AG04449 (cell line): ENCODE data around the gene FAM47A.

ENCODE experiments used
- CTCF ChIA-PET: fragments of 350-600 bp; formaldehyde crosslinking; extraction: SDS; loops from one replicate; lab custom pipeline; 2021; ENCODE audit warnings: antibody characterized with exemption; lab: Yijun Ruan, JAX
- POLR2A ChIA-PET: fragments of 400-600, 350-600 bp; formaldehyde crosslinking; extraction: SDS; loops from one replicate; lab custom pipeline; 2020; ENCODE audit warnings: antibody characterized with exemption, inconsistent platforms; lab: Yijun Ruan, JAX
- DNase-seq: peaks from one replicate; pipeline ENCODE4 v3.0.0-alpha.2; 2010; ENCODE audit warnings: low read depth, low spot score
- H3K4me3 ChIP-seq: 2 replicates; pipeline ENCODE4 v1.5.1; 2011; ENCODE audit warnings: low read depth, mild to moderate bottlenecking, control low read depth, low read length
- TF ChIP-seq, protein P1 (sequence below): IDR thresholded peaks from one replicate; pipeline ENCODE4 v1.5.1; 2011; ENCODE audit warnings: mild to moderate bottlenecking, moderate library complexity, low read length, control low read depth, inconsistent platforms; ENCODE audit not compliant: insufficient read depth; ENCODE audit errors: missing control alignments

Gene FAM47A

DNA sequence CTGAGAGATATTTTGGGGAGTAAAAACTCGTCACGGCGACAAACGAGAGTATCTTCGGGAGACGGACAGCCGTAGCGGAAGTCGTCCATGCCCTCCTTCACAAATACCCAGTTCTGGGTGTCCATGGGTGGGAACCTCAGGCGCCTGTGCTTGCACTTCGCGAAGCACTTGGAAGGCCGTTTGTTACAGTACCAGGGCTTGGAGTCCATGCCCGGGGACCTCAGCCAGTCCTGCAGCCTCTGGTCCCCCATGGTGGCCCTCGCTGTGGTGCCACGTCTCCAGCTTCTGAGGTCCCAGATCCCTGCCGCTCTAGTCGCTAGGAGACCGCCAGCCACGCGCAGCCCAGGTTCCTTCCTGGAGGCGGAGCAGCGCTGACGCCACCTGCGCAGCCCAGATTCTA lies at the start of gene FAM47A:
Gene FAM47A, minus strand, starts transcription at position 287 of the 400 bp plus-strand sequence. Its CDS starts 36 bp downstream, at position 251.
- POLR2A ChIA-PET: no interaction called here

DNA sequence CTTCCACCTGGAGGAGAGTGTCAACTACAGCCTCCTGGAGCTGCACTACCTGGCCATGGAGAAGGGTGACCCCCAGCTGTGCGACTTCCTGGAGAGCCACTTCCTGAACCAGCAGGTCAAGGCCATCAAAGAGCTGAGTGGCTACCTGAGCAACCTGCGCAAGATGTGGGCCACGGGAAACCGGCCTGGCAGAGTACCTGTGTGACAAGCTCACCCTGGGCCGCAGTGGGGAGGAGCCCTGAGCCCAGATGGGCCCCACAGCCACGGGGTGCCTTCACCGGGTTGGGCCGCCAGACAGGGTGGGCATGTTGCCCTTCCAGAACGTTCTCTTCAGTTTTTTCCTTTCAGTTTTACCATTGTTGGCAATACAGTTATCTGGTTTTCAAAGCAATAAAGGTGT lies 15.2 kb upstream of the FAM47A start:
- DNase-seq: no peak
- TF ChIP-seq, protein P1, sequence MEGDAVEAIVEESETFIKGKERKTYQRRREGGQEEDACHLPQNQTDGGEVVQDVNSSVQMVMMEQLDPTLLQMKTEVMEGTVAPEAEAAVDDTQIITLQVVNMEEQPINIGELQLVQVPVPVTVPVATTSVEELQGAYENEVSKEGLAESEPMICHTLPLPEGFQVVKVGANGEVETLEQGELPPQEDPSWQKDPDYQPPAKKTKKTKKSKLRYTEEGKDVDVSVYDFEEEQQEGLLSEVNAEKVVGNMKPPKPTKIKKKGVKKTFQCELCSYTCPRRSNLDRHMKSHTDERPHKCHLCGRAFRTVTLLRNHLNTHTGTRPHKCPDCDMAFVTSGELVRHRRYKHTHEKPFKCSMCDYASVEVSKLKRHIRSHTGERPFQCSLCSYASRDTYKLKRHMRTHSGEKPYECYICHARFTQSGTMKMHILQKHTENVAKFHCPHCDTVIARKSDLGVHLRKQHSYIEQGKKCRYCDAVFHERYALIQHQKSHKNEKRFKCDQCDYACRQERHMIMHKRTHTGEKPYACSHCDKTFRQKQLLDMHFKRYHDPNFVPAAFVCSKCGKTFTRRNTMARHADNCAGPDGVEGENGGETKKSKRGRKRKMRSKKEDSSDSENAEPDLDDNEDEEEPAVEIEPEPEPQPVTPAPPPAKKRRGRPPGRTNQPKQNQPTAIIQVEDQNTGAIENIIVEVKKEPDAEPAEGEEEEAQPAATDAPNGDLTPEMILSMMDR: no peak
- H3K4me3 ChIP-seq: no peak overlapping the region
- ChIA-PET CTCF (no interaction called here), POLR2A (no interaction called here)

More for the DNA sequence above, at the start of gene FAM47A:
- TF ChIP-seq, protein P1: no peak
- no peak for DNase-seq
- H3K4me3 ChIP-seq: no peak within 1 kb of the TSS
- CTCF ChIA-PET: no interaction called here

DNA sequence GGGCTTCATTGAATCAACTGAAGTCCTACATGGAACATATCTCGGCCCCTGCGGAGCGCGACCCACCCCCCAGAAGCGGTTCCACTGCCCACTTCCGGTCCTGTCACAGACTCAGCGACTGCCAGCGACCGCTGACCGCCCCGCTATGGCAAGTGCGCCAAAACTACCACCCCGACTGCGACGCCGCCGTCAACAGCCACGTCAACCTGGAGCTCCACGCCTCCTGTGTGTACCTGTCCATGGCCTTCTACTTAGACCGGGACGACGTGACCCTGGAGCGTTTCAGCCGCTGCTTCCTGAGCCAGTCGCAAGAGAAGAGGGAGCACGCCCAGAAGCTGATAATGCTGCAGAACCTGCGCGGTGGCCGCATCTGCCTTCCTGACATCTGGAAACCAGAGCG lies 14.8 kb upstream of the FAM47A start:
- POLR2A ChIA-PET: no interaction called here
- CTCF ChIA-PET: no interaction called here
- no peak overlapping the region for H3K4me3 ChIP-seq
- TF ChIP-seq, protein P1: no peak
- DNase-seq: no peak

DNA sequence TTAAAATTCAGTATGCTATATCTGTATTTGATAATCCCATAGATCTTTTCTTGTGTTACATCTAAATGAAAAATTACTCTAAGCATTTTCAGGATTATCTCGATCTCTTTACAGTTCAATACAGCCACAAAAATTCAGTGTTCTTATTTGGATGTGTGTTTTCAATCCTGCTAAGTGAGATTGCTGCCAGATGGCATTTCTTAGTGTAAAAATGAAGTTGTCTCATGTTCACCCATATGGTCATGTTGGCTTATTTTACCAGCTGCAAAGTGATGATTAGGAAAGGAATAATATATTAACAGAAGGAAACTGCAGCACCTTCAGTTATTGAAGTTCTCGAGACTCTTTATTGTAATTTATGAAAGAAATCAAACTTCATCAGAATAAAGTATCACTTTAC lies 12.1 kb upstream of the FAM47A start:
- DNase-seq: no peak
- CTCF ChIA-PET: no interaction called here
- TF ChIP-seq, protein P1: no peak
- POLR2A ChIA-PET: no interaction called here
- H3K4me3 ChIP-seq: no peak overlapping the region

DNA sequence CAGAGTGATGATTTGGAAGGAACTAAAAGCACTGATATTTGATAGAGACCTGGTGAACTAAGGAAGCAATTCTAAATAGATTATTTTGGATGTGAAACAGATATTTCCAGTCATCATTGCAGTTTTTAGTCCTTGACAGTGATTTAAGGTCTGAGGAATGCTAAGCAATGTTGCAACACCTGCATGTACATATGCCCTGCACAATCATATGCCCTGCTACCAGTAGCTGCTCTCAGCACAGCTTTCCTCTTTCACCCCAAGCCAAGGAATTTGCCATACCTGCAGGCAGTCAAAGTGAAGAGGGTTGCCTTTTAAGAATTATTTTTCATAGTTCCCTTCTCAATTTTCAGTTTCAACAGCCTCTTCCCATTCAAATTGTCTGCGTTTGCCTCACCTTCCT lies 8.7 kb upstream of the FAM47A start:
- H3K4me3 ChIP-seq: no peak overlapping the region
- no peak for DNase-seq
- ChIA-PET CTCF (no interaction called here), POLR2A (no interaction called here)
- TF ChIP-seq, protein P1: no peak

DNA sequence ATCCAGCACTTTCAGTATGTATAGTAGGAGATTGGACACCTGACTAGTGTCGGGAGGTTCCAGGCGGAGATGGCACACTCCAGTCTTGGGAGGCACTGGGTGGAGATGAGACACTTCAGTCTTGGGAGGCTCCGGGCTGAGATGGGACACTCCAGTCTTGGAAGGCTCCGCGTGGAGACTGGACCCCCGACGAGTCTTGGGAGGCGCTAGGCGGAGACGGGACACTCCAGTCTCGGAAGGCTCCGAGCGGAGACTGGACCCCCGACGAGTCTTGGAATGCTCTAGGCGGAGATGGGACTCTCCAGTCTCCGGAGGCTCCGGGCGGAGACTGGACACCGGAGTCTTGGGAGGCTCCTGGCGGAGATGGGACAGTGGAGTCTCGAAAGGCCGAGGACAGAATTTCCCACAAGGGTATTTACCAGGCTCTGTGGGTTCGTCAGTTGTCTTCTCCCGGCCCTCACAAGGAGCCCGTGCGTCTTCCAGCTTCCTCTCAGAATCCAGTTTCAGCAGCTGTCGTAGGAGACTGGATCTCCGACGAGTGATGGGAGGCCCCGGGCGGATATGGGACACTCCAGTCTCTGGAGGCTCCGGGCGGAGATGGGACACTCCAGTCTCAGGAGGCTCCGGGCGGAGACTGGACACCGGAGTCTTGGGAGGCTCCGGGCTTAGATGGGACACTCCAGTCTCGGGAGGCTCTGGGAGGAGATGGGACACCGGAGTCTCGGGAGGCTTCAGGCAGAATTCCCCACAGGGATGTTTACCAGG lies 952 bp downstream of the FAM47A start:
- no peak for DNase-seq
- CTCF ChIA-PET: no interaction called here
- TF ChIP-seq, protein P1: no peak
- POLR2A ChIA-PET: no interaction called here
- no peak overlapping the region for H3K4me3 ChIP-seq
